Ecto neural progenitor cell (in vitro differentiated cells): ENCODE results near the gene FIBIN.
"Not testable (repeated sequence)": the region's sequence is repeated elsewhere in the genome, so short reads cannot be mapped to it uniquely, and the experiment has no call there.

Experiments used
- DNase-seq: peaks from one replicate; pipeline ENCODE4 v3.0.0-alpha.2; 2018; ENCODE audit warnings: low spot score

FIBIN gene

DNA sequence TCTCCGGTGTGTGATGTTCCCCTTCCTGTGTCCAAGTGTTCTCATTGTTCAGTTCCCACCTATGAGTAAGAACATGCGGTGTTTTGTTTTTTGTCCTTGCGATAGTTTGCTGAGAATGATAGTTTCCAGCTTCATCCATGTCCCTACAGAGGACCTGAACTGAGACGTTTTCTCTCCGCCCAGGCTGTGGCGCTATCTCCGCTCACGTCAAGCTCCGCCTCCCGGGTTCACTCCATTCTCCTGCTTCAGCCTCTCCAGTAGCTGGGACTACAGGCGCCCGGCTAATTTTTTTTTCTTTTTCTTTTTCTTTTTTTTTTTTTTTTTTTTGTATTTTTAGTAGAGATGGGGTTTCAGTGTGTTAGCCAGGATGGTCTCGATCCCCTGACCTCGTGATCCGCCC, 16.7 kb upstream of the FIBIN start:
- not testable (repeated sequence) for DNase-seq

GRCh38 chr11:26983645-26984044, 10.3 kb upstream of the FIBIN start:
- DNase-seq: peak; percentile 56

GRCh38 chr11:26985470-26985869, 8.4 kb upstream of the FIBIN start:
- DNase-seq: no peak

DNA sequence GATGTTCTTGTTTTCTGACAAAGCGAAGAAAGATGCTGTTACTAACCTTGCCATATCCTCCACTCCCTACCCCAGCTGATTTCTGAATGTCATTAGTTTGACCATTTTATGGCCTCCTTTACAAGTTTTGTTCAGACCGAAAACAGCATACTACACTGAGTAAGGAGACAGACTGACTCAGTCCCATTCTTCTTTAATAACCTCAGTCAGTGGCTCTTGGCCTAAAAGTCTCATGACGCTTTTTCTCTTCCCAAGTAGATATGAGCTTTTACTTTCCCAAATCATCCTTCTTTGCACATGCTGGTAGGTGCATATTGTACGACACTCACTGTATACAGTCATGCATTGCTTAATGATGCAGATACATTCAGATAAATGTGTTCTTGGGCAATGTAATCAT, 8.0 kb upstream of the FIBIN start:
- no peak for DNase-seq

DNA sequence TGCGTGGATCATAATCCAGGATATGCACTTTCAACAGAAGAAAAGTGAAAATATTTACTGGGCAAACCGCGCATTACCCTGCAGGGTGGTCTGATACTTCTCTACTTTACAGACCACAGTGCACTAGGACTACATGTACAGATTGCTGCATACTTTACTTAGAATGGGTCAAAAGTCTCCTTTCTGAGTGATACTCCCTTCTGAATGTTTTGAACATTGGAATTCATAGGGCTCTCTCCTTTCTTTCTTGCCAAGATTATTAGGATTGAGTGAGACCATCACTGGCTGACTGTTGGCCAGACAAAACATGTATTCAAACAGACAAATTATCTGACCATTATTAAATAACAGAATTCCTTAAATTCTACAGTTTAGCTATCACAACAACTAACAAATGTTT, 6.6 kb upstream of the FIBIN start:
- DNase-seq: no peak

- no peak for DNase-seq
These were observed 6.2 kb upstream of the FIBIN start for GRCh38 chr11:26987731-26988130.

GRCh38 chr11:26992031-26992541, 1.8 kb upstream of the FIBIN start:
- no peak for DNase-seq

- peak; percentile 49 for DNase-seq
These were observed 751 bp downstream of the FIBIN start for GRCh38 chr11:26994631-26995095.

GRCh38 chr11:26995701-26996460, 2.0 kb downstream of the FIBIN start:
- no peak for DNase-seq

DNA sequence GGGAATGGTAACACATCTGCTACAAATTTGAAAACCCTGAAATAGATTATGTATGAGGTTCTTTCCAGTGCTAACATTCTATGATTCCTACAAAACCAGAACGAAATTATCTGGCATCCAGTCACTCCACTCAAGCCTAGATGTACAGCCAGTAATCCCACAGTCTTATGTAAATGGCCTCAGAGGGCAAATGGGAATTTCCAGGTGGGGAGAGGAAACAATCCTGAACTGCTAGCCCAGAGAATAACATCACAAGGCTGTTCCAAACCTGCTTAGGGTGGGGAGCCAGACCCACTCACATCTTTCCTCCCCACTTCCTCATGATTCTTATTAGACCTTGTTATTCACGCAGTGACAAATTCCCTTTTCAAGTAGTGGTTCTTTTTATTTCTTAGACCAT, 3.5 kb downstream of the FIBIN start:
- DNase-seq: no peak

DNA sequence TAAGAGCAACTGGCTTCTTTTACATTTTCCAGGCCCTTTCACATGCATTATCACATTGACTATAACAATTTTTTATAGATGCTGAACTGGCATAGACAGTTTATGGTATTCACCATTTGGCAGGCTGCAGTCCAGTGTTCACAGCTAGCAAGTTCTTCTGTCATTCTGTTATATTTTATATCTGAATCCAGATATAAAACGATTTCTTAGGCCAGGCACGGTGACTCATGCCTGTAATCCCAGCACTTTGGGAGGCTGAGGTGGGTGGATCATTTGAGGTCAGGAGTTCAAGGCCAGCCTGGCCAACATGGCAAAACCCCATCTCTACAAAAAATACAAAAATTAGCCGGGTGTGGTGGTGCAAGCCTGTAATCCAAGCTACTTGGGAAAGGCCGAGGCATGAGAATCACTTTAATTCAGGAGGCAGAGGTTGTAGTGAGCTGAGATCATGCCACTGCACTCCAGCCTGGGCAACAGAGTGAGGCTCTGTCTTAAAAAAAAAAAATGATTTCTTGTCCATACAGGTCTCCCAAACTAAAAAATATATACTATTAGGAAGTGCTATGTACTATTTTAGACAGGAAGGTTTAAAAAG, 7.3 kb downstream of the FIBIN start:
- DNase-seq: not testable (repeated sequence)

GRCh38 chr11:27002431-27002830, 8.5 kb downstream of the FIBIN start:
- DNase-seq: no peak

DNA sequence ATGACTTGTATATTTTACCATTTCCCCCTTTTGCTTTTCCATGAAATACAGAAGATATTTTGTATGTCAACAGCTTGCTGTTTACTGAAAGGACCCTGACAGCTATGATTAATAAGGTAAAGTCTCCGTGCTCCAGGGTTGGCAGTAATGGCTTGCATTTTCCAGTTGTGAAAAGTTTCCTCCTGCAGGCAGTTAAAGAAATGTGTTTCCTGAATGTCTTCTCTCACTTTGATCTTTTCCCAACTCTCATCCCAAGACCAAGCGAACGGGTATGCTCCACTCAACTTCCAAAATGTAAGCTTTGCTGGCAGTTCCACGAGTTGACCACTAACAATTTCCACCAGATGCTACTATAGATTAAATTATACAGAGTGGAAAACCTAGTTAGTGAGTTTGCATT, 8.9 kb downstream of the FIBIN start:
- DNase-seq: no peak

GRCh38 chr11:27004103-27004502, 10.2 kb downstream of the FIBIN start:
- no peak for DNase-seq

- no peak for DNase-seq
These were observed 15.1 kb downstream of the FIBIN start for GRCh38 chr11:27008811-27009535.

DNA sequence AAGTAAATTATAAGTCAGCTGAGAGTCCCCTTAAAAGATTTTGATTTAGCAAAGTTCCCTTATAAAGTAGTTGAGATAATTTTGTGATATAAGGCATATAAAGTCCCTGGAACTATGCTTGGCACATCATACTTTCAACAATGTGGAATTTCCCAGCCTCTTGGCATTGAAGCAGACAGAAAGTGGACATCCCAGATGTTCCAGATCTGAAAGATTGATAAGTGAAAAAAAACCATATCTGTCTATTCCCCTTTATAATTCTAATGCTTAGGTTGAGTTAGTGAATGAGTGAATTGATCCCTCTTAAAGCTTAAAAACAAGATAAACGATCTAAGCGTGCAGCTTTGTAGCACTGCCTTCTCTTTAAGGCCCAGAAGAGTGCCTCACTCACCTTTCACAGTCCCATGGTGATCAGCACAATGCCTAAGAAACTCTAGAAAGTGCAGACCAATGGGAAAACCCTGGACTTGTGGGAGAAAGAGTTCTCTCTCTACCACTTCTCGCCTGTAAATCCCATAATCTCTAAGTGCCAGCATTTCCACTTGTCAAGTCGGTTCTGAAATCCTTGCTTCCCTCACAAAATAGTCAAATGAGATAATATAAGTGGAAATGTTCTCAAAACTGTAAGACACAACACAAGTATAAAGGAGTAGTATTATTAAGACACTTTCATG, 17.8 kb downstream of the FIBIN start:
- DNase-seq: no peak

GRCh38 chr11:27012234-27012921, 18.5 kb downstream of the FIBIN start:
- no peak for DNase-seq

DNA sequence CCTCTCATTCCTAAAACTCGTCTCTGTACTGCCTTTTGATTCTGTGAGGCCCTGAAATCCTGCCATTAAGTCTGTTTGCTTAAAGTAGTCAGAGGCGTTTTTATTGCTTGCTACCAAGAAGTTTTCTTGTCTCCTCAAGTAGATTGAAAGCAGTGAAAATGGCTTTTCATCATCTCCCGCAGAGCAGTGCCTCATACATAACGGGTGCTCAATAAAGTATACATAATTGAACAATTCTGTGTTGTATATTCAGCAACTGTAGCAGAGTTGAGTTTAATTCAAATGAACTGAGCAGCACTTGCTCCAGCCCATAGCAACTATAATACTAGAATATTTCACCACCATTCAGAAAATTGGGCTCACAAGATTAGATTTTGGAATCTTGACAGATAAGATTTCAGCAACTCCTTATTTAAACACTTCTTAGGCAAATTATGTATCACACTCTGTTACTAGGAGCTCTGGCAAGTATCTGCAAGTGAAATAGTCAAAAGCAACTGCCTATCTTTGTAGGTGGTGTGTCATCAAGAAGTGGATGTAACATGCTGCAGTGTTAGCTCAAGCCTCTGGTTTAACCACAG, 20.0 kb downstream of the FIBIN start:
- no peak for DNase-seq

DNA sequence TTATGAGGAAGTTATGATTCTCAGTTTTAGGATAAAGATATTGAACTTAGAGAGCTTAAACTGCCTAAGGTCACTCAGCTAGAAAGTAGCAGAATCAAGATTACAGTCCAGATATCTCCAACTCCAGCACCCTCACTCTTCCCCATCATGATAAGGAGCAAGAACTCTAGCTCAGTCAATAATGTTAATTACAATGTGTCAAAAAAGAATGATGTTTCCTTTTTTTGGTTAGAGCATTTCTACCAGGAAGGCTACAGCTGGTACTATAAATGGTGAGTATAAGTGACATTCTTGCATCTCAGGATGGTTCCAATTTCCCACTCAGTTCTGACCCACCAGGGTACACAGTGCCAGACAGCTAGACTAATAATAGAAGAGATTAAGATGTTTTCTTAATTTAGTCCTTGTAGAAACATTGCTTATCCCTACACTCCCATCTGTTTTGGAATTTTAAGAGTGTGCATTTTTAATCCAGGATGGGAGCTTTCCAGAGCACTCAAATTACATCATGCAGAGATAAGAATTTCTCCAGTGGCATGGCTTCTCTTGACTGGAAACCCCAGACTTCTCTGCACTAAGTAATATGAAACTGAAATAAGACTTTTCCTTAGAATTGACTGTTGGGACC, 25.1 kb downstream of the FIBIN start:
- DNase-seq: no peak

DNA sequence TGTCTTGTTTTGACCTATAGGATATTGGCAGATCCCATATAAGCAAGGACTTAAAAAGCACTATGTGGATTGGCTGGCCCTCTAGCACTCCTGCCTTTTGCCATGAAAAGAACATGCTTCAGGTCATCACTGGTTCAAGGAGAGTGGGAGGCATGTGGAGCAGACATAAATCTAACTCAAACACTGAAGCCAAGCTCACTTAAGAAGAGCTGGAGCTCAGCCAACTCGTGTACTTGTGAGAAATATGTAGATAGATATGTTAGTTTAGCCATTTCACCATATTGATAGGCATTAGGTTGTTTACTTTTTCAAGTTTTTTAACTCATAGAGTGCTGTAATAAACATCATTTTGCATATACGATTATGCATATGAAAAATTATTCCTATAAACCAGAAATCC, 26.8 kb downstream of the FIBIN start:
- no peak for DNase-seq
